GM19438 (cell line): ENCODE measurements around the gene CRACR2B.

ENCODE experiments used
- ATAC-seq: cut with Tn5 transposase; IDR thresholded peaks from one replicate; pipeline ENCODE4 v1.9.1; 2021; ENCODE audit warnings: low read depth; ENCODE audit not compliant: unreplicated experiment

Gene CRACR2B

DNA sequence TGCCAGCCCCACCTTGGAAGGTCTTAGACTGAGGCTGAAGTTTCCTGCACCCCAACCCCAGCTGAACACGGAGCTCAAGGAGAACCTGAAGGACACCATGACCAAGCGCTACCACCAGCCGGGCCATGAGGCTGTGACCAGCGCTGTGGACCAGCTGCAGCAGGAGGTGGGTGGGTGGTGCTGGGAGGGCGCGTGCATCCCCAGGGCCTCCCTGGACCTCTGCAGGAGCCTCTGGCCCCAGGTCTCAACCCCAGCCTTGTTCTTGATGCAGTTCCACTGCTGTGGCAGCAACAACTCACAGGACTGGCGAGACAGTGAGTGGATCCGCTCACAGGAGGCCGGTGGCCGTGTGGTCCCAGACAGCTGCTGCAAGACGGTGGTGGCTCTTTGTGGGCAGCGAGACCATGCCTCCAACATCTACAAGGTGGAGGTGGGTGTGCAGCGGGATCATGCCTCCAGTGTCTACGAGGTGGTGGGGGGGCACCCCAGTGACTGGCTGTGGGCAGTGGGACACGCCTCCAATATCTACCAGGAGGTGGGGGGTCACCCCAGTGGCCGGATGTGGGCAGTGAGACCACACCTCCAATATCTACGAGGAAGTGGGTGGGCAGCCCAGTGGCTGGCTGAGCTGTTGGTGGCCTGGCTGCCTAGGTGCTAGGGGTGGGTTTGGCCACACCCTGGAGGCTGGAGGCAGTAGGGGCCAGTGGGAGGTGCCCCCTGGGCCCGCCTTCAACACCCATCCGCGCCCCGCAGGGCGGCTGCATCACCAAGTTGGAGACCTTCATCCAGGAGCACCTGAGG, 9.7 kb downstream of the CRACR2B start:
- no peak for ATAC-seq

- no peak for ATAC-seq
Measured at GRCh38 chr11:837990-838307, 10.2 kb downstream of the CRACR2B start.

DNA sequence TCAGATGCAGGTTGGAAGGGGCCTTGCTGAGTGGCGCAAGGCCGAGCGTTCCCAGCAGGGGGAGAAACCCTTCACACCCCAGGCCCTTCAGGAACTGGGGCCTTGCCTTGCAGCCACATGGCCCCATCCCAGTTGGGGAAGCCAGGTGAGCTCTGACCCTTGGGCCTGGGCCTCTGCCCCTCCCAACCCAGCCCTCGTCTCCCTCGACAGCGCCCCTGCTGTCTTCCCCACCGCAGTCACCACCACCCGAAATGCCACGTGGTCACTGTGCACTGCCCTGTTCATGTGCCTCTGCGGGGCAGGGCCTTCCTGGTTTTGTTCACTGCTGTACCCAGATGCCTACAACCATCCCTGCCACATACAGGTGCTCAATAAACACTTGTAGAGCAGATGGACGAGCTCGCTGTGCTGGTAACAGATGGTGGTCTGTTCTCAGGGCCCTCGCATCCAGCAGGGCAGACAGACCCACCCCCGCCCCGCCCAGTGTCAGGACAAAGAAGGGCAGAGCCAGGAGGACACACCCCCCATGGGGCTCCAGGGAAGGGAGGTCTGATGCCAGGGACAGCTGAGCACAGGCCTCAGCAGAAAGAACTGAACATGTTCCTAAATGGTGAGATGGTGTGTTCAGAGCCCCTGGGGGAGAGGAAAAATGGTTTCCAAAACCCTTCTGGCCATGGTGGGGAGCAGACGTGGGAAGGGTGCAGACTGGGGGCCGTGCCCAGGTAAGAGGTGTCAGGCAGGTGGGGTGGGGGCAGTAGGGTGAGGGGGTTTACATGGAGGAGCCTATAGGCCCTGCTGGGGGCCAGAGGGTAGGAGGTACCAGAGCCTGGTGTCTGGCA, 10.9 kb downstream of the CRACR2B start:
- no peak for ATAC-seq

GRCh38 chr11:839280-839623, 11.5 kb downstream of the CRACR2B start:
- no peak for ATAC-seq

- ATAC-seq, result no peak
Measured at GRCh38 chr11:839875-840617, 12.3 kb downstream of the CRACR2B start.

DNA sequence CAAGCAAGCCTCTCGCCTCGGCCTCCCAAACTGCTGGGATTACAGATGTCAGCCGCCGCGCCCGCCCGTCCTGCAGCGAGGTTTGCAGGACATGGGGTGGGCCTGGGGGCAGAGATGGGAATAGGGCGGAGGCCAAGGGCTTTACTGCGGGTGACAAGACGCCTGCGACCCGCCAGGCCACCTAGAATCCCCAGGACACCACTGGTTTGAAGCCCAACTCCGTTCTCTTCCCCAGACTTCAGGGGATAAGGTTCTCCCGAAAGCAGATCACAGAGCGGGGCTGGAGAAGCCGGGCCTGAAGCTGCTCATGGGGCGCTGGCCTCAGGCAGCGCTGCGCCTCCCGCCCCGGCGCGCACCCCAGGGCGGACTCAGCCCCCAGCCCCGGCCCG, 14.3 kb downstream of the CRACR2B start:
- ATAC-seq, result peak; percentile 35

DNA sequence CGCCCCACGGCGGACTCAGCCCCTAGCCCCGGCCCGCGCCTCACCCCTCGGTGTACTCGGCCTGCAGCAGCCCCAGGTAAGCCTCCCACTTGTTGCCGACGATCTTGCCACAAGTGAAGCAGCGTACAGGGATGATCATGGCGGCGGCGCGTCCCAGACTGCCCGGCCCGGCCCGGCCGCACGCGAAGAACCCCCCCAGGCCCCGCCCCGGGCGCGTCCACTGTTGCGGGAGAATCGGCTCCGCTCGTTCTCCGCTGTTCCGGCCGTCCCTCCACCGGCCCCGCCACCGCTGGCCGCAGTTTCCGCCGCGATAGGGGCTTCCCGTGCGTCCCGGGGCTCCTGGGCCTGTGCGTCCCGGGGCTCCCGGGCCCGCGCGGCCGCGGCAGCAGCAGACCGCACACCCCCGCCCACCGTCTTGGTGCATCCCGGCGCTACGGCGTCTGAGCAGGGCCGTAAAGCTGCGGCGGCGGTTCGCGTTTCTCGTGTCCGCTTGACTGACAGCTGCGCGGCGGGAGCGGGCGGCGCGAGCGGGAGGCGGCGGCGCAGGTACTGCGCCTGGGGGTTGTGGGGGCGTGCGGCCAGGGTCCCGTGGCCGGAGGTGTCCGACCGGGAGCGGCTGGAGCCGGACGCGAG, 14.8 kb downstream of the CRACR2B start, which contains the start of the genes POLR2L and TSPAN4:
Gene POLR2L, minus strand, starts transcription at position 160 of the 633 bp plus-strand sequence. Its CDS starts 21 bp downstream, at position 139.
Gene TSPAN4, plus strand, starts transcription at position 483 of the 633 bp plus-strand sequence. CDS start 7,453 bp downstream, outside the sequence.
- peak; percentile 65 for ATAC-seq

- no peak for ATAC-seq
Measured at GRCh38 chr11:843086-843734, 15.5 kb downstream of the CRACR2B start.

DNA sequence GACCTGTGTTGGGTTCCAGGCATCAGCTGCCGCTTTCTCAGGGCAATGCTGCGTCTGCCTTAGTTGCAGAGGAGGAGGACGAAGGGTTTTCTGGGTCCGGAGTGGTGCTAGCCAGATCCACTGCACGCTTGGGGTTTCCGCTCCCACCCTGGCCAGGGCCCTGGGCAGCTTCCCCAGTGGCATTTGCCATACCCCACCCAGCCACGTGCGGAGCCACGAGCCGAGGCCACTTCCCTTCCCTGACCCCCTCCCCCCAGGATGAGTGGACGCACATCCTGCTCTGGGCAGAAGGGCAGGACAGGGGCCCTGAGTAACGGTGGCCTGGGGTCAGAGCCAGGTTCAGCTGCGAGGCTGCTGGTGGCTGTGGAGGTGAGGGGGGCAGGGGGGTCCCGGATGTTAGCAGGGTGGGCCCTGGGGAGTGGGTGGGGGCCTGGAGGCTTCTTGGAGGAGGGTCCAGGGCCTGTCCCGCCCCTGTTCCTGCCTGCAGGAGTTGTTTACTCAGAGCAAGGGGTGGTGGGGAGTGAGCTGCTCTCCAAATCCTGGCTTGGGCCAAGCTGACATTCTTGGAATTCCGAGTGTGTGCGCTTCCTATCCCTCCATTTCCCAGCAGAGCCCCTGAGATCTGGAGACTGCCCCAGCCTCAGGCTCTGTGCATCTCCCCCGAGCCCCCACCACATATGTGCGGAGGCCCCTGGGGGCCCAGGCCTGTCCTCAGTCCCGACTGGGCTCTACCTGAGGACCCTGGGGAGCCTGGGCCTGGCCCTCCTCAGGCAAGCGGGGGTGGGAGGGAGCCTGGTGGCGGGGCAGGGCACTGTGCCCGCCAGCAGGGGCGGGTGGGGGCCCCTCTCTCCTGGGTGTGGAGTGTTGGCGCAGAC, 16.3 kb downstream of the CRACR2B start:
- no peak for ATAC-seq

DNA sequence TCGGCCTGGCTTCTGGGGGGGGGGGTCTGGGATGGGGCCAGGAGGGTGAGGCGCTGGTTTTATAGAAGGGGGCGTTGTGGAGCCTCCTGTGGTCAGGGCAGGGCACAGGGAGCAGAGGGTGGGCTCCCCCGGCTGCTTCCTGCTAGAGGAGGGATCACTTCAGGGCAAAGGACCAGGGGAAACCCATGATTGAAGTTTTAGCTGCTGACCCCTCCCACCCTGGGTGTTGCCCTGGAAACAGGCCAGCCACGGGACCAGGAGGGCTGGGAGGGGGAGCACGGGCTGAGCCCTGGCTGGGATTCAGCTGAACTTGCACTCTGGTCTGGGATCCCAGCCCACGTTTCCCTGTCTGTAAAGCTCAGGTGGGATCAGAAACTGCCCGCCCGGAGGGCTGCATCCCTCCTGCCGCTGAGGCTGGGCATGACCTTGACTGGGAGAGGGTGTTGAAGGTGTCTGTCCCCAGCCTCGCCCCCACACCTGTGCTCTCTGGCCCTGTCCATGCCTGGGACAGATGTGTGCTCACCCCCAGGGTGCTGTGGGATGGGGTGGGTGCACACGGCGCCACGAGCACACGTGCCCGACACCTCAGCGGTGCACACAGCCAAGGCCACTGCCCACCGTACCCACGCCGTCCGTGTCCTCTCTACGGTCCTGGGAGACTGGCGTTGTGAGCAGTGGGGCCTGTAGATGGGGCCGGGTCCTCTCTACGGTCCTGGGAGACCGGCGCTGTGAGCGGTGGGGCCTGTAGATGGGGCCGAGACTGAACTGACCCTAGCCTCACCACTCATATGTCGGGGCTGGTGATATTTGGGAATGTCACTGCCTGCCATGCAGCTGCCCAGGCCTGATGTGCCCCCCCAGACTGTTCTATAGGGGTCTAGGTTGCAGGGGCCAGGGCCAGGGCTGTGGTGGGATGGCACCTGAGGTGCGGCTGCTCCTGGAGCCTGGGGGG, 17.2 kb downstream of the CRACR2B start:
- no peak for ATAC-seq

GRCh38 chr11:845872-846495, 18.3 kb downstream of the CRACR2B start:
- ATAC-seq, result no peak

GRCh38 chr11:846496-847098, 18.9 kb downstream of the CRACR2B start:
- ATAC-seq, result no peak

DNA sequence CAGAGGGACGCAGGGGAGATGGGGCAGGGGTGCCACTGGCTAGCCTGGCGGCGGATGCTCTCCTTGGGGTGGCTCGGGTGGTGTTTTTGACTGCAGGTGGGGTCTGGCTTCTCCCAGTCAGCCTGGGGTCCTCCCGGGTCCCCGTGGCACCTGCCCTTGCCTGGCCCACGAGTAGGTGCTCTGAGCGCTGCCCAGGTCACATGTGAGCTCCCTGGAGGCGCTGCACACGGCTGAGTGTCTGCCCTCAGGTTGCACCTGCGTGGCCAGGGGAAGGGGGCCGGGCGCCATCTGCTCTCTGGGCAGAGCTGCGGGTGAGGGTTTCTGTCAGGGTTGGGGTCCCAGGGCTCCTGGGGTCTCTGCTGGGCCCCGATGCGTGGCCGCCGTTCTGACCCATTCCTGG, 20.2 kb downstream of the CRACR2B start:
- no peak for ATAC-seq

GRCh38 chr11:848380-848931, 20.7 kb downstream of the CRACR2B start:
- ATAC-seq, result no peak

DNA sequence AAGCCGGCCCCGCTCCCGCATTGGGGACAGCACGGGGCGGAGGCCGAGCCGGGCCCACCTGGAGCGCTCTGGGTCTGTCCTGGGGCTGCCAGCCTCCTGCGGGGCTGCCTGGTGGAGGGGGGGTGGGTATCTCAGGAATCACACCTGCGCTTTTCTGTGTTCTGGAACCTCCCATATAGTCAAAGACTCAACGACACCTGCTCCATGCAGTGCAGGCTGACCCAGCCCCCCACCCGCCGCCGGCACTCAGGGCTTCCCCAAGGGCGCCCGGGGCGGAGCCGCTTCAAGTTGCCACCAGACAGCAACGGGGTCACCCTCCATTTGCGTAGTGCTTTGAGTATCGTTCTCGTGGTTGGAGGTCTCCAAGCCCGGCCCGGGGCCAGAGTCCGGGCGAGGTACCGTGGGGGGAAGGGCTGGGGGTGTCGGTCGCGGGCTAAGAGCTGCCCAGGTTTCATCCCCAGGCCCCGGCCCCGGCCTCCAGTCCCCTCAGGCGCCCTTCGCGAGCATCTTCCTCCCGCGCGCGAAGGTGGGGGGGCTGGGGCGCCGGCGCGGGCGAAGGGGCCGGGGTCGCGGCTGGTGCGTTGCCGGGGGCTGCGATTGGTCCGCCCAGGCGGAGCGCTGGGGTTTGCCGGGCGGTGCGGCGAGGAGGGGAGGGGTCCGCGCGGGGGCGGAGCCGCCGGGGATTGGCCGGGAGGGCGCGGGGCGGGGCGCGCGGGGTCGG, 21.5 kb downstream of the CRACR2B start:
- ATAC-seq, result no peak
